Measurements from ENCODE around the gene TRNAU1AP.
"Not testable (repeated sequence)": the region's sequence is repeated elsewhere in the genome, so short reads cannot be mapped to it uniquely, and the experiment has no call there.

TRNAU1AP gene

GRCh38 chr1:28552758-28553663 lies at the start of gene TRNAU1AP:
Gene TRNAU1AP, plus strand, starts transcription at chr1:28553085. Its CDS starts 26 bp downstream, at chr1:28553111.
- FAIRE-seq, result peak; percentile 75

GRCh38 chr1:28503117-28503516 lies 49.8 kb upstream of the TRNAU1AP start:
- no peak for FAIRE-seq

- FAIRE-seq, result peak; percentile 92
These were observed 47.3 kb upstream of the TRNAU1AP start, which contains the start of gene RCC1 for GRCh38 chr1:28505406-28506187. Gene RCC1, plus strand, starts transcription at chr1:28506043. Its CDS starts 23,824 bp downstream, at chr1:28529867.

DNA sequence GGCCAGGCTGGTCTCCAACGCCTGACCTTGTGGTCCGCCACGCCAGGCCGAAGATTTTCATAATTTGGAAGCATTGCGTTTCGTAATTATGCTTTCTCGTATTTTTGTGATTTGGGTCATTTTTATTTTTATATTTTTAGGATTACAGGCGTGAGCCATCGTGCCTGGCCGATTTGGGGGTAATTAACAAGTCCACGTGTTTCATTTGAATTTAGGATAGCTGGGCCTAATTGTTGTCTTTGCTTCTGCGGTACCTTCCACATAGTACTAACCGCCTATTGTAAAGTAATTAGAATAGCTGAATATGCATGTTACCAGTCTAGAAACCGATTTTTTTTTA lies 46.0 kb upstream of the TRNAU1AP start:
- no peak for FAIRE-seq

GRCh38 chr1:28507247-28507645 lies 45.6 kb upstream of the TRNAU1AP start:
- FAIRE-seq, result no peak

- FAIRE-seq, result no peak
These were observed 45.0 kb upstream of the TRNAU1AP start for GRCh38 chr1:28507646-28508434.

DNA sequence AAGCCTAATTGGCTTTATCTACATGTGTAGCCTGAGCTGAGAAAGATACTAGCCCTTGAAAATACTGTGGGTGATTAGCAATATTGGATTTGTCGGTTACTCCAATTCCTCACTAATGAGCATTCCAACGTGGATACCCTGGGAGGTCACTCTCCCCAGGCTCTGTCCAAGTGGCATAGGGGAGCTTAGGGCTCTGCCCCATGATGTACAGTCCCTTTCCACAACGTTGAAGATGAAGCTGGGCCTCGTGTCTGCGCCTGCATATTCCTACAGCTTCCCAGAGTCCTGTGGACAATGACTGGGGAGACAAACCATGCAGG lies 44.5 kb upstream of the TRNAU1AP start:
- FAIRE-seq, result no peak

GRCh38 chr1:28509705-28510272 lies 43.1 kb upstream of the TRNAU1AP start:
- FAIRE-seq, result no peak

GRCh38 chr1:28510273-28510969 lies 42.5 kb upstream of the TRNAU1AP start:
- no peak for FAIRE-seq

DNA sequence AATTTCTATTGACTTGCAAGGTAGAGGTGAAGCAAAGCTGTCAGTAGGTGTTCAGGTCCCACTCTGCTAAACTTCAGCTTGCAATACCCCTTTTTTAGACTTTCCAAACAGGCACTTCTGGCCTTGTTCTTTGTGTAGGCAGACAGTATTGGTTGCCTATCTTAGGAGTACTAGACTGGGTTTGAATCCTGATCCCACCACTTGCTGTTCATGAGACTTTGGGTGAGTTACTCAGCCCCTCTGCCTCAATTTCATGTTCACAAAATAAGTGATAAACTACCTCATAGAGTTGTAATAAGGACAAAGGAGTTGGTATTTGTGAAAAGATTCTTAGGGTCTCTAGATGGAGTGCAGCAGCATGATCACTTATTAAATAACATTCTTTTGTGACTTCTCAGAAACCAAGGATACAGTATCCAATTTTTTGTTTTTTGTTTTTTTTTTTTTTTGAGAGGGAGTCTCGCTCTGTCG lies 41.9 kb upstream of the TRNAU1AP start:
- FAIRE-seq, result no peak

DNA sequence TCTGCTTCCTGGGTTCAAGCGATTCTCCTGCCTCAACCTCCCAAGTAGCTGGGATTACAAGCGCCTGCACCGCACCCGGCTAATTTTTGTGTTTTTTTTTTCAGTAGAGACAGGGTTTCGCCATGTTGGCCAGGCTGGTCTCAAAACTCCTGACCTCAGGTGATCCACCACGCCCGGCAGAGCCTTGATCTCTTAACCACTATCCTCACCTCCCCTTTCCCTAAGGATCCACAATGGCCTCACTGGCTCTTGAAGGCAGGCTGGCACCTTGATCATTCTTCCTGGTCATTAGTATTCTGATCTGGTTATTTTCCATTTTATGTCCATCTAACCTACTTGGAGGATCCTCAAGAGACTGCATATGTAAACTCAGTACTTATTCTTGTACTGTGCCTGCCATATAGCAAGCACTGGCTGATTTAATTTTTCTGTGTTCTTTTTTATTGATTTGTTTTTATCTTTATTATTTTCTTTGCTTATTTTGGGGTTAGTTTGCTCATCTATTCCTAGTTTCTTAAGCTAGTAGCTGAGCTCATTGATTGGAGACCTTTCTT lies 40.8 kb upstream of the TRNAU1AP start:
- FAIRE-seq, result no peak

- FAIRE-seq, result not testable (repeated sequence)
These were observed 38.4 kb upstream of the TRNAU1AP start for GRCh38 chr1:28514445-28514933.

DNA sequence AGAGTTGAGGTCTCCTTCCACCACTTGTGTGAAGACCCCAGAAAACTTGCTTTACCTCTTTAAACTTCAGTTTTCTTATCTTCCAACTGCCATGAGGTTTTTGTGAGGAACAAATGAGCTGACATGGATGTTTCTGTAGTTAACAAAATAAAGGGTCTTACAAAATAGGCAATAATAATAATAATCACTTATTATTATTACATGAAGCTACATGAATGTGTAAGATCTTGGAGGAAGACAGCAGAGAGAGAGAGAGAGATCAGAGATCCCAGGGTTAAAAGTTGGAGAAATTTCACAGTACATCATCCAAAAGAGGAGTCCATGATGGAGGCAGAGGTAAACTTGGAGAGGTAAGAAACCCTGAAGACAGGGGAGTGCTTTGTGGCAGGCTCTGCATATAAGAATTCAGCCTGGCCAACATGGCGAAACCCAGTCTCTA lies 36.3 kb upstream of the TRNAU1AP start:
- FAIRE-seq, result no peak

DNA sequence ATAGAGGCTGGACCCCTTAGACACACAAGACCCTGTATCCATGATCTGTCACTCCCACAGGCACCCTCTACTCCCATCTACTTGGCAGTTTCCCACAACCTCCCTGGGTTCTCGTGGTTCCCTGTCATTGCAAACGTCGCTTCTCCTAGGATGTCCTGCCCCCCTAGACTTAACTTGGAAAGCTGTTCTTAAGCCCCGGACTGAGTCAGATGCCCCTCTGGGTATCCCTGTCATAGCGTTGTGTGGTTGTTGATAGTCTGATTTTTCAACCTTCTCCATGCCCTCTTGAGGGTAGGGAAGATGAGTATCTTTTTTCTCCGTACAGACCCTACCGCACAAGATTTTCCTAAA lies 35.3 kb upstream of the TRNAU1AP start:
- no peak for FAIRE-seq

DNA sequence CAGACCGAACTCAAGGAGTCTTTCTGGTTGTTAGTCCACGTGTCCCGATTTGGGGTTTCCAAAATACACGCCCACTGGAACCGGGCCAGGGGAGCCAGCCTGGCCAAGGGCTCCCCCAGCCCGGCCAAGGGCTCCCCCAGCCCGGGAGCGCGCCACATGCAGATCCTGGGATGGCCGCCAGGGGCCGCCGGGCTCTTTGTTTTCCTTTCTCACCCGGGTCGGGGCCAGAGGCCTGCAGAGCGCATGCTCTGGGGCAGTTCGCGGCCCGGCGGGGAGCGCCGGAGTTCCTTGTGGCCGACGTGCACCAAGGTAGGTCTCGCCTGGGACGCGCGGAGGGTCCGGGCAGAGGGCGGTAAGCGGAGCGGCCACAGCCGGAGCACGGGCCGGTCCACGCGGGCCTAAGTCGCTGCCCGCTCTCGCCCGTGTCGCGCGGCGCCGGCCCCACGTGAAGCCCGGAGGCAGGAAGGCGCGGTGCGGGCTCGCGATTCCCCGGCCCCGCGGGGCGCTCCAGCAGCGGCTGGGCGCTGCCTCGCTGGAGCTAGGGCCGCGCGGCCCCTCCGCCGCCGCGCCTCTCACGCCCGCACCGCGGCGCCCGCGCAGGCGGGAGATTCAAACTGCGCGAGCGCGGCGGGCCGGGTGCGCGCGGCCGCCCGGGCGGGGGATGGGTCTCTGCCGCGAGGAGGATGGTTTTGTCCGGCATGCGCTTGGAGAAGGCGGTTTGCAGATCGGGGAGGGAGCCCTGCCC lies 34.7 kb upstream of the TRNAU1AP start:
- FAIRE-seq, result no peak

DNA sequence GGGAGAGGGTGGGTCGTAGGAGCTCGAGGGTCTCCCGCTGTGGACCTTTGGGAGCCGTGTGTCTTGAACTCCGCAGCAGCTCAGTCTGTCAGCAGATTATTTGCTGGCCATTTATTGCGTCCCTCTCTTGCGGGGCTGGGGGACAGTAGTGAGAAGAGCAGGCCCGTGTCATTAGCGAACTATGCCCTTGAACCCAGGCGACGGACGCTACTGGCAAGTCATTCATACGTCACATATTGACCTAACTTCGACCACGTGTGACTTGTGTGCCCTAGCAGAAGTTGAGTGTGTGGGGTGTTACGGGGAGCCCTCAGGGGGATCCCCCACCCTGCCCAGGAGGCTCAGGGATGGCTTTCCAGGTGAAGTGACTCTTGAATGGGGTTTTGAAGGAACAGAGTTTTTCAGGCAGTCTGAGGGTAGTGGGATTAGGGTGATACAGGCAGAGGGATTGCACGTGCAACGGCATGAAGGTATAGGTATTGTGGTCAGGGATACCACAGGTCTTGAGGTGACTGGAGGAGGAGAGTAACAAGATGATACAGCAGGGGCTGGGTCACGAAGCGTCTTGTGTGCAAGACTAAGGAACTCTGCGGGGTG lies 34.0 kb upstream of the TRNAU1AP start:
- no peak for FAIRE-seq

GRCh38 chr1:28519946-28520725 lies 32.7 kb upstream of the TRNAU1AP start:
- FAIRE-seq, result no peak

GRCh38 chr1:28520796-28521195 lies 32.1 kb upstream of the TRNAU1AP start:
- FAIRE-seq, result not testable (repeated sequence)

- FAIRE-seq, result no peak
These were observed 31.3 kb upstream of the TRNAU1AP start for GRCh38 chr1:28521502-28522164.

Measured in endometrium (tissue), 2 donors.